Measurements from ENCODE around the gene NFATC1. TPM values are rescaled to one million over a fixed set of nuclear protein-coding genes. Genes with fewer than 3 reads are reported as not detected.

The NFATC1 gene
- total RNA-seq, 5 donors from 2014 or later (not counting 1 experiment from before 2014, with no cell fraction given), result 58.1 to 108 (median 66.0) TPM

- ATAC-seq (replicated peaks in 1 of 4), result peak; percentile 11 to 29 (median 24)
- peaks cover 15 to 58% of the 10 kb centered on the region in 2 experiments for H3K4me1 ChIP-seq (ENCODE audit: control insufficient read depth in 1 of 2, extremely low read depth in 1 of 2, insufficient read depth in 2 of 2, low read length in 2 of 2)
- POLR2A ChIA-PET, result interaction anchor here in 1 of 2 donors (0.7 kb wide), 1 partner anchor 303 kb away, joined by 3 read pairs; no protein-coding TSS in a partner anchor
- no peaks in the 10 kb centered on the region for H3K9me3 ChIP-seq
- Mint-ChIP-seq H3K4me1 (peaks cover 40 to 46% (median 41%) of the 10 kb centered on the region in 3 donors), H3K4me3 (peak overlapping the region; percentile 61 to 90 (median 71)), H3K36me3 (no peaks in the 10 kb centered on the region), H3K9me3 (no peaks in the 10 kb centered on the region), H3K27ac (no peak overlapping the region), H3K27me3 (peaks cover 0 to 2% of the 10 kb centered on the region in 2 donors)
- WGBS (ENCODE audit: insufficient coverage), result 3% methylated on average over 48 of the region's 68 CpGs
- H3K36me3 ChIP-seq (ENCODE audit: control insufficient read depth in 2 of 2, extremely low read depth in 1 of 2, insufficient read depth in 1 of 2, low read length in 1 of 2), result no peaks in the 10 kb centered on the region
- CTCF ChIA-PET, result interaction anchor here in 1 of 2 donors (0.7 to 1.2 kb wide), 2 partner anchors 9 to 127 kb away, joined by 3 read pairs; no protein-coding TSS in a partner anchor
- H3K27ac ChIP-seq (ENCODE audit: low read length), result peak overlapping the region; percentile 69
- DNase-seq, result peak in 8 of 35 experiments; percentile 23 to 61 (median 48)
- H3K27me3 ChIP-seq (replicated peaks in 1 of 2; ENCODE audit: control insufficient read depth in 2 of 2, extremely low read depth in 1 of 2, insufficient read depth in 2 of 2, low read length in 1 of 2), result peaks cover 0 to 25% of the 10 kb centered on the region in 2 experiments
- H3K4me3 ChIP-seq (ENCODE audit: control insufficient read depth in 1 of 2, extremely low read depth in 1 of 2, low read length in 1 of 2), result peak overlapping the region; percentile 33 to 34
Measured at GRCh38 chr18:79396431-79397246, 909 bp downstream of the NFATC1 start.

GRCh38 chr18:79397247-79397829 is 1.6 kb downstream of the NFATC1 start:
- H3K4me3 ChIP-seq (ENCODE audit: control insufficient read depth in 1 of 2, extremely low read depth in 1 of 2, low read length in 1 of 2), result peak overlapping the region in 1 of 2 donors; percentile 34

GRCh38 chr18:79397830-79398761 is 2.4 kb downstream of the NFATC1 start:
- ChIA-PET CTCF (no interaction called here), POLR2A (interaction anchor here in 1 of 2 donors (0.6 to 1.0 kb wide), 3 partner anchors 125 to 310 kb away, joined by 3 to 7 read pairs (median 3); no protein-coding TSS in a partner anchor)
- WGBS (ENCODE audit: insufficient coverage), result 71% methylated on average over 33 of the region's 38 CpGs
- Mint-ChIP-seq H3K27ac (peak overlapping the region; percentile 91 to 95), H3K27me3 (no peaks in the 10 kb centered on the region), H3K9me3 (no peaks in the 10 kb centered on the region), H3K4me1 (peaks cover 43 to 48% (median 44%) of the 10 kb centered on the region in 3 donors), H3K4me3 (peak overlapping the region; percentile 79 to 90 (median 88)), H3K36me3 (no peaks in the 10 kb centered on the region)
- H3K27ac ChIP-seq (ENCODE audit: low read length), result peak overlapping the region; percentile 69
- DNase-seq (peak in 1 of 35 experiments; percentile 11), ATAC-seq (replicated peaks in 1 of 4) (no peak)
- no peaks in the 10 kb centered on the region for H3K36me3 ChIP-seq (ENCODE audit: control insufficient read depth in 2 of 2, extremely low read depth in 1 of 2, insufficient read depth in 1 of 2, low read length in 1 of 2)
- peaks cover 18 to 68% of the 10 kb centered on the region in 2 experiments for H3K4me1 ChIP-seq (ENCODE audit: control insufficient read depth in 1 of 2, extremely low read depth in 1 of 2, insufficient read depth in 2 of 2, low read length in 2 of 2)
- no peaks in the 10 kb centered on the region for H3K9me3 ChIP-seq
- H3K27me3 ChIP-seq (replicated peaks in 1 of 2; ENCODE audit: control insufficient read depth in 2 of 2, extremely low read depth in 1 of 2, insufficient read depth in 2 of 2, low read length in 1 of 2), result peaks cover 0 to 17% of the 10 kb centered on the region in 2 experiments
- H3K4me3 ChIP-seq (ENCODE audit: control insufficient read depth in 1 of 2, extremely low read depth in 1 of 2, low read length in 1 of 2), result peak overlapping the region in 1 of 2 donors; percentile 34

More at GRCh38 chr18:79397247-79397829, 1.6 kb downstream of the NFATC1 start:
- peak overlapping the region; percentile 61 to 90 (median 88) for H3K4me3 Mint-ChIP-seq
- peaks cover 0 to 21% of the 10 kb centered on the region in 2 experiments for H3K27me3 ChIP-seq (replicated peaks in 1 of 2; ENCODE audit: control insufficient read depth in 2 of 2, extremely low read depth in 1 of 2, insufficient read depth in 2 of 2, low read length in 1 of 2)
- ChIA-PET POLR2A (interaction anchor here (0.7 to 1.0 kb wide), 3 partner anchors 126 to 302 kb away, joined by 3 to 7 read pairs (median 3); no protein-coding TSS in a partner anchor), CTCF (interaction anchor here in 1 of 2 donors (1.2 kb wide), 1 partner anchor 8 kb away, joined by 3 read pairs; no protein-coding TSS in a partner anchor)
- H3K27me3 Mint-ChIP-seq, result peaks cover 0 to 2% of the 10 kb centered on the region in 2 donors
- no peak for ATAC-seq (replicated peaks in 1 of 4)
- H3K27ac Mint-ChIP-seq, result peak overlapping the region; percentile 91 to 95
- no peaks in the 10 kb centered on the region for H3K9me3 ChIP-seq
- no peaks in the 10 kb centered on the region for H3K36me3 Mint-ChIP-seq
- peaks cover 17 to 65% of the 10 kb centered on the region in 2 experiments for H3K4me1 ChIP-seq (ENCODE audit: control insufficient read depth in 1 of 2, extremely low read depth in 1 of 2, insufficient read depth in 2 of 2, low read length in 2 of 2)
- no peaks in the 10 kb centered on the region for H3K9me3 Mint-ChIP-seq
- no peaks in the 10 kb centered on the region for H3K36me3 ChIP-seq (ENCODE audit: control insufficient read depth in 2 of 2, extremely low read depth in 1 of 2, insufficient read depth in 1 of 2, low read length in 1 of 2)
- 74% methylated on average over 13 of the region's 27 CpGs for WGBS (ENCODE audit: insufficient coverage)
- DNase-seq, result peak in 1 of 35 experiments; percentile 14
- H3K27ac ChIP-seq (ENCODE audit: low read length), result peak overlapping the region; percentile 69
- peaks cover 43 to 47% (median 43%) of the 10 kb centered on the region in 3 donors for H3K4me1 Mint-ChIP-seq

GRCh38 chr18:79399275-79400081 is 3.7 kb downstream of the NFATC1 start:
- Mint-ChIP-seq H3K4me3 (peak overlapping the region; percentile 79 to 90 (median 88)), H3K27ac (peak overlapping the region; percentile 91 to 95), H3K36me3 (no peaks in the 10 kb centered on the region), H3K27me3 (no peaks in the 10 kb centered on the region), H3K9me3 (no peaks in the 10 kb centered on the region), H3K4me1 (peaks cover 50 to 58% (median 54%) of the 10 kb centered on the region in 3 donors)
- Histone ChIP-seq H3K36me3 (ENCODE audit: control insufficient read depth in 2 of 2, extremely low read depth in 1 of 2, insufficient read depth in 1 of 2, low read length in 1 of 2) (no peaks in the 10 kb centered on the region), H3K9me3 (no peaks in the 10 kb centered on the region), H3K4me3 (ENCODE audit: control insufficient read depth in 1 of 2, extremely low read depth in 1 of 2, low read length in 1 of 2) (peak overlapping the region; percentile 64 to 65), H3K27me3 (replicated peaks in 1 of 2; ENCODE audit: control insufficient read depth in 2 of 2, extremely low read depth in 1 of 2, insufficient read depth in 2 of 2, low read length in 1 of 2) (peaks cover 0 to 12% of the 10 kb centered on the region in 2 experiments), H3K4me1 (ENCODE audit: control insufficient read depth in 1 of 2, extremely low read depth in 1 of 2, insufficient read depth in 2 of 2, low read length in 2 of 2) (peaks cover 27 to 75% of the 10 kb centered on the region in 2 experiments), H3K27ac (ENCODE audit: low read length) (peak overlapping the region; percentile 69)
- CTCF ChIA-PET, result no interaction called here
- peak in 6 of 35 experiments; percentile 17 to 46 (median 36) for DNase-seq
- peak; percentile 3 to 16 (median 6) for ATAC-seq (replicated peaks in 1 of 4)
- 2% methylated on average over 63 of the region's 79 CpGs for whole genome bisulfite sequencing (ENCODE audit: insufficient coverage)
- POLR2A ChIA-PET, result no interaction called here

GRCh38 chr18:79400091-79400590 is 4.4 kb downstream of the NFATC1 start:
- Mint-ChIP-seq H3K4me1 (peaks cover 57 to 60% (median 58%) of the 10 kb centered on the region in 3 donors), H3K27me3 (no peaks in the 10 kb centered on the region), H3K9me3 (no peaks in the 10 kb centered on the region), H3K27ac (no peak overlapping the region), H3K36me3 (no peaks in the 10 kb centered on the region), H3K4me3 (no peak overlapping the region)
- H3K36me3 ChIP-seq (ENCODE audit: control insufficient read depth in 2 of 2, extremely low read depth in 1 of 2, insufficient read depth in 1 of 2, low read length in 1 of 2), result no peaks in the 10 kb centered on the region
- peak overlapping the region; percentile 64 to 65 for H3K4me3 ChIP-seq (ENCODE audit: control insufficient read depth in 1 of 2, extremely low read depth in 1 of 2, low read length in 1 of 2)
- H3K4me1 ChIP-seq (ENCODE audit: control insufficient read depth in 1 of 2, extremely low read depth in 1 of 2, insufficient read depth in 2 of 2, low read length in 2 of 2), result peaks cover 33 to 75% of the 10 kb centered on the region in 2 experiments
- CTCF ChIA-PET, result no interaction called here
- H3K27me3 ChIP-seq (replicated peaks in 1 of 2; ENCODE audit: control insufficient read depth in 2 of 2, extremely low read depth in 1 of 2, insufficient read depth in 2 of 2, low read length in 1 of 2), result peaks cover 0 to 5% of the 10 kb centered on the region in 2 experiments
- under 1% methylated on average over 46 of the region's 71 CpGs for WGBS (ENCODE audit: insufficient coverage)
- ATAC-seq (replicated peaks in 1 of 4), result peak; percentile 33 to 47 (median 36)
- POLR2A ChIA-PET, result interaction anchor here in 1 of 2 donors (1.0 kb wide), 1 partner anchor 124 kb away, joined by 4 read pairs; no protein-coding TSS in a partner anchor
- H3K9me3 ChIP-seq, result no peaks in the 10 kb centered on the region
- H3K27ac ChIP-seq (ENCODE audit: low read length), result peak overlapping the region; percentile 69
- DNase-seq, result peak; percentile 35 to 79 (median 66)
